ENCODE results near the gene FZD8. TPM values are rescaled to one million over a fixed set of nuclear protein-coding genes. Genes with fewer than 3 reads are reported as not detected.

FZD8 gene
- total and polyA plus RNA-seq, 2 experiments from 2014 or later: 7.6 to 58.4 TPM

DNA sequence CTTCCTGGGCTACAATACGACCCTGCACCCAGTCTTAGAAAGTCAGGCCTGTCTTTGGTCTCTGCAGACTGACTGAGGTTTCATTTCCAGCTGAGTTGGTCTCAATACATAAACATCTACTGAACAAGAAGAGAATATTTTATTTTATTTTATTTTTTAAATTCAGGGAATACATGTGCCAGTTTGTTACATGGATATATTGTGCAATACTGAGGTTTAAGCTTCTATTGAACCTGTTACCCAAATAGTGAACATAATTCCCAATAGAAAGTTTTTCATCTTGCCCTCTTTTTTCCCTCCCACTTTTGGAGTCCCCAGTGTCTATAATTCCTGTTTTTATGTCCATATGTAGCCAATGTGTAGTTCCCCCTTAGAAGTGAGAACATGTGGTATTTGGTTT lies 10.7 kb downstream of the FZD8 start:
- DNase-seq (ENCODE audit: low read depth in 1 of 2, low spot score in 1 of 2): no peak

DNA sequence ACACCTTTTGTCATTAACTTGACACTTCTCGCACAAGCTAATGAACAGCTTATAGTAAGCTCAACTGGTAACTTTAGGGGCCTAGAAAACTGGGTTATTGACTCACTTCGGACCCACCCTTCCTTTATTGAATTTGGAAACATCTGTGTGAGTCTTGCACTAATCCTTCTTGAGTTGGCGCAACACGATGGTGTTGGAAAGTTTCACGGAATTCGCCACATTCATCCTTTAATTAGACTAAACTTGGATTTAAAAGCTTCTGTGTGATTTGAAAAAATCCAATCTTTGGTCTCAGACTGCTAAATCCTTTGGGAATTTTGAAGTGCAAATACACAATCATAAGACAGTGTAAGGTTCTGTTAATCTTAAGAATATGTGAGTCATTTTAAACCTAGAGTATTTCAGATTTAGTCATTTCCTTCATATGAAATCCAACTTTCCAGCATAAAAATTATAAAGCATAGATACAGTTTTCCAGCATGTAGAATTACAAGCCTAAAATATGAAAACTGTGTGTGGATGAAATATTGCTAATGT lies 15.1 kb downstream of the FZD8 start:
- TF ChIP-seq, protein P1, sequence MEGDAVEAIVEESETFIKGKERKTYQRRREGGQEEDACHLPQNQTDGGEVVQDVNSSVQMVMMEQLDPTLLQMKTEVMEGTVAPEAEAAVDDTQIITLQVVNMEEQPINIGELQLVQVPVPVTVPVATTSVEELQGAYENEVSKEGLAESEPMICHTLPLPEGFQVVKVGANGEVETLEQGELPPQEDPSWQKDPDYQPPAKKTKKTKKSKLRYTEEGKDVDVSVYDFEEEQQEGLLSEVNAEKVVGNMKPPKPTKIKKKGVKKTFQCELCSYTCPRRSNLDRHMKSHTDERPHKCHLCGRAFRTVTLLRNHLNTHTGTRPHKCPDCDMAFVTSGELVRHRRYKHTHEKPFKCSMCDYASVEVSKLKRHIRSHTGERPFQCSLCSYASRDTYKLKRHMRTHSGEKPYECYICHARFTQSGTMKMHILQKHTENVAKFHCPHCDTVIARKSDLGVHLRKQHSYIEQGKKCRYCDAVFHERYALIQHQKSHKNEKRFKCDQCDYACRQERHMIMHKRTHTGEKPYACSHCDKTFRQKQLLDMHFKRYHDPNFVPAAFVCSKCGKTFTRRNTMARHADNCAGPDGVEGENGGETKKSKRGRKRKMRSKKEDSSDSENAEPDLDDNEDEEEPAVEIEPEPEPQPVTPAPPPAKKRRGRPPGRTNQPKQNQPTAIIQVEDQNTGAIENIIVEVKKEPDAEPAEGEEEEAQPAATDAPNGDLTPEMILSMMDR (IDR thresholded peaks at IDR 0.05; ENCODE audit: low read depth, low read length): no peak
- no peak overlapping the region for H3K27ac ChIP-seq

More for the DNA sequence above, 10.7 kb downstream of the FZD8 start:
- Histone ChIP-seq H3K9me3 (ENCODE audit: low read depth) (no peaks in the 10 kb centered on the region), H3K4me1 (ENCODE audit: low read depth) (peaks cover 8% of the 10 kb centered on the region), H3K36me3 (no peaks in the 10 kb centered on the region), H3K27me3 (no peaks in the 10 kb centered on the region), H3K27ac (no peak overlapping the region), H3K4me3 (no peak overlapping the region)
- TF ChIP-seq, protein P1 (IDR thresholded peaks at IDR 0.05; ENCODE audit: low read depth, low read length): no peak

DNA sequence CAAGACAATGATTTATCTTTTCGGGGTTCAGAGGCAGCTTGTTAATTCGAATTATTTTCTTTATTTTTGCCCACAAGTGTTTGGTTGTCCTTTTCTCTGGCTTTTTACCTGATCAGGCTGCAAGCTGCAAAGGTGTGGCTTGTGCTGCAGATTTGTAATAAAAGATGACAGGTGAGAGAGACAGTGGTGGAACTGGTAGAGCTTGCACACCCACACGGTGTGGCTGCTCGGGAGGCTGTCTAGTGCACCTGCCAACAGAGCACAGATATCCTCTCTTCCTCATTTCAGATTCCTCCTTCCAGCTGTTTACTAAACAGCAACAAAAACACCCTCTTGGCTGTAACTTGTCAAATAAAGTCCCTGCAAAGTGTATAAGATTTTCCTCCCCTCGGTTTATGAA lies 27.8 kb downstream of the FZD8 start:
- no peak overlapping the region for H3K27ac ChIP-seq
- H3K36me3 ChIP-seq: no peaks in the 10 kb centered on the region
- DNase-seq (ENCODE audit: low read depth in 1 of 2, low spot score in 1 of 2): no peak
- TF ChIP-seq, protein P1 (IDR thresholded peaks at IDR 0.05; ENCODE audit: low read depth, low read length): no peak
- H3K4me3 ChIP-seq: no peak overlapping the region
- H3K27me3 ChIP-seq: no peaks in the 10 kb centered on the region
- no peaks in the 10 kb centered on the region for H3K9me3 ChIP-seq (ENCODE audit: low read depth)
- H3K4me1 ChIP-seq (ENCODE audit: low read depth): no peaks in the 10 kb centered on the region

More for the DNA sequence above, 15.1 kb downstream of the FZD8 start:
- Histone ChIP-seq H3K4me3 (no peak overlapping the region), H3K27me3 (no peaks in the 10 kb centered on the region), H3K36me3 (no peaks in the 10 kb centered on the region), H3K9me3 (ENCODE audit: low read depth) (no peaks in the 10 kb centered on the region), H3K4me1 (ENCODE audit: low read depth) (no peaks in the 10 kb centered on the region)
- DNase-seq (ENCODE audit: low read depth in 1 of 2, low spot score in 1 of 2): peak in 1 of 2 donors; percentile 36

DNA sequence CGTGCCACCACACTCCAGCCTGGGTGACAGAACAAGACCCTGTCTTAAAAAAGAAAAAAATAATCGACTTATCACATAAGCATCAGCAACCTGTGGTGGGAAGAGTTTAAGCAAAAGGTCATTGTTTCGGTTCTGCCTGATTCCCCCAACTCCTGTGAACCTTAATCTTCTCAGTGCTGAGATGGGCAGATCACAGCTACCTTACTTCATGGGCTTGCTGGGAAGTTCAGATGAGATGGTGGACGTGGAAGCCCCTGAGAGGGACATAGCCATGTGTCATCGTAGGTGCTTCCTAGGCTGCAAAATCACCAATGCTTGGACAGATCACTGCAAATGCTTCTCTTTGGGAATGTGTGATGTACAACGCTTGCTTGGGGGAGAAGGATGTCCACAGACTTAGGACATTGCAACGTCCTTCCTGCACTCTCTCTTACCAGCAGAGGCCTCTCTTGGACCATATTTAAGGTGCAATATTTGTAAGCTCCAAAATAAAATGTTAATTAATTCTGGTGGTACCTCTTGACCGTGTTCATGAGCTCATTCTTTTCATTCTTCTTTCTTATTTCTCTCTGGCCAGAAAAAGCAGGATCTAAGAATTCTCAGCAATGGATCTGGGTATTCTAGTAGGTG lies 28.4 kb downstream of the FZD8 start:
- H3K27ac ChIP-seq: no peak overlapping the region
- TF ChIP-seq, protein P1 (IDR thresholded peaks at IDR 0.05; ENCODE audit: low read depth, low read length): peak; percentile 44
- H3K4me3 ChIP-seq: no peak overlapping the region
- DNase-seq (ENCODE audit: low read depth in 1 of 2, low spot score in 1 of 2): peak; percentile 28 to 55
- H3K4me1 ChIP-seq (ENCODE audit: low read depth): no peaks in the 10 kb centered on the region
- no peaks in the 10 kb centered on the region for H3K27me3 ChIP-seq
- H3K9me3 ChIP-seq (ENCODE audit: low read depth): no peaks in the 10 kb centered on the region
- H3K36me3 ChIP-seq: no peaks in the 10 kb centered on the region

DNA sequence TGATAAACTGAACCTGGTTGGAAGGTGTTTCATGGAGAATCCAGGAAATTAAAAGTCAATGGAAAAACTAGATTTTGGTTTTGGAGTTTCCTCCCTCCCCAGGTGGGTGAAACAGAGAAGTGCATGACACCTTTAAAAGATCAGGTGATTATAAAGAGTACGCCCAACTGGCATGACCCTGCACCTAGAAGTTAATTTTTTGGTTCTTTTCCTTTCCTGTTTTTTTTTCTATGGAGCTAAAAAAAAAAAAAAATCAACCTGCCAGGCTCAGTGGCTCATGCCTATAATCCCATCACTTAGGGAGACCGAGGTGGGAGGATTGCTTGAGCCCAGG lies 29.0 kb downstream of the FZD8 start:
- TF ChIP-seq, protein P1 (IDR thresholded peaks at IDR 0.05; ENCODE audit: low read depth, low read length): no peak
- DNase-seq (ENCODE audit: low read depth in 1 of 2, low spot score in 1 of 2): no peak
- H3K4me1 ChIP-seq (ENCODE audit: low read depth): no peaks in the 10 kb centered on the region

More for the DNA sequence above, 29.0 kb downstream of the FZD8 start:
- no peaks in the 10 kb centered on the region for H3K36me3 ChIP-seq
- H3K27me3 ChIP-seq: peaks cover 2% of the 10 kb centered on the region
- no peak overlapping the region for H3K27ac ChIP-seq
- H3K9me3 ChIP-seq (ENCODE audit: low read depth): no peaks in the 10 kb centered on the region
- no peak overlapping the region for H3K4me3 ChIP-seq
